HCT116 (cell line): ENCODE measurements around the gene PATZ1.

Source experiments
- CTCF ChIP-seq, 3 experiments: fragments of 200-600 bp in 1 of 3; sonication (generic) in 1 of 3; IDR thresholded peaks in 2 of 3; conservative IDR thresholded peaks in 1 of 3; 2 replicates each; pipeline ENCODE4 v1.5.1; 2012 to 2017; ENCODE audit warnings: low read depth in 2 of 3, low read length in 2 of 3, antibody characterized with exemption in 1 of 3, borderline replicate concordance in 1 of 3, control low read depth in 1 of 3, mild to moderate bottlenecking in 1 of 3, mixed read lengths in 1 of 3, mixed run types in 1 of 3, moderate library complexity in 1 of 3; ENCODE audit not compliant: insufficient read depth in 1 of 3
- EZH2phosphoT487 ChIP-seq: fragments of 200-600 bp; IDR thresholded peaks from 2 replicates; pipeline ENCODE4 v1.6.1; 2018; ENCODE audit warnings: antibody characterized with exemption, borderline replicate concordance
- POLR2A ChIP-seq: IDR thresholded peaks from 2 replicates; pipeline ENCODE4 v1.7.0; 2011; ENCODE audit warnings: borderline replicate concordance; ENCODE audit not compliant: insufficient read depth, insufficient read length; ENCODE audit errors: extremely low read depth
- SIN3A ChIP-seq: IDR thresholded peaks from 2 replicates; pipeline ENCODE4 v1.6.1; 2012; ENCODE audit warnings: low read depth
- YY1 ChIP-seq: IDR thresholded peaks from 2 replicates; pipeline ENCODE4 v1.6.1; 2011; ENCODE audit warnings: low read length, low read depth, moderate library complexity, mild to moderate bottlenecking; ENCODE audit not compliant: insufficient replicate concordance; ENCODE audit errors: extremely low read depth

DNA sequence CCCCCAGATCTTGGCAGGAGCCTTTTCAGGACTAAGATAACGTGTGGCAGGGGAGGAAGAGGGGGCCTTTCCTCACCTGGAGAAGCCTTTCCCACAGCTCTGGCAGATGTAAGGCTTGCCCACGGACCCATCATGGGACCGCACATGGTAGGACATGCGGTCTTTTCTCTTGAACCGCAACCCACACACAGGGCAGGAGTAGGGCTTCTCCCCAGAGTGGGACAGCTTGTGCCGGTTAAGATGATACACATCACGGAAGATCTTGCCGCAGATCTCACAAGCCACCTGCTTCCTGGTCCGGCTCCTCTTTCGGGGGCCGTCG is 1.9 kb downstream of the PATZ1 start:
- no peak for TF ChIP-seq POLR2A
- no peak for TF ChIP-seq YY1
- TF ChIP-seq EZH2phosphoT487 = no peak
- no peak for TF ChIP-seq CTCF (IDR thresholded peaks at IDR 0.05 in 2 of 3, conservative IDR thresholded peaks at IDR 0.05 in 1 of 3; ENCODE audit: borderline replicate concordance in 1 of 3, insufficient read depth in 1 of 3, low read depth in 2 of 3, low read length in 2 of 3)
- no peak for TF ChIP-seq SIN3A
